Neural cell (in vitro differentiated cells): ENCODE data around the gene TSR2.

Experiments
- CTCF ChIP-seq: fragments of 450-650 bp; IDR thresholded peaks from 2 replicates; pipeline ENCODE4 v1.5.1; 2014; ENCODE audit warnings: antibody characterized with exemption, mild to moderate bottlenecking, moderate library complexity; ENCODE audit not compliant: poor library complexity, severe bottlenecking
- EZH2 ChIP-seq: fragments of 200-600, 300-800 bp; shearing (Covaris generic), sonication (generic); IDR thresholded peaks from 2 replicates; pipeline ENCODE4 v1.6.1; 2014; ENCODE audit warnings: antibody characterized with exemption, low read length, borderline replicate concordance, mild to moderate bottlenecking; ENCODE audit not compliant: insufficient read depth, poor library complexity, severe bottlenecking

- no peak for TF ChIP-seq CTCF
- no peak for TF ChIP-seq EZH2
These were observed 30.0 kb downstream of the TSR2 start for GRCh38 chrX:54470054-54470760.
